ENCODE data around the gene CNTN6.
A peak's percentile ranks its signal among the peaks of the same experiment; 100 is the strongest.

Gene CNTN6
- long read RNA-seq, donor 1: 0 reads
- long read RNA-seq, donor 2: 0 reads
- long read RNA-seq, donor 3: 0 reads
- long read RNA-seq, donor 4, partial matches to known transcripts: 0 of 1 reads
- long read RNA-seq, donor 4, other reads (novel, unspliced or antisense): 0 of 1 reads
- long read RNA-seq, donor 5: 0 reads
- long read RNA-seq, donor 6: 0 reads
- long read RNA-seq, donor 7: 0 reads
- long read RNA-seq, donor 8, partial matches to known transcripts: 5 of 5 reads
- long read RNA-seq, donor 8, other reads (novel, unspliced or antisense): 0 of 5 reads

- peak; percentile 27 for DNase-seq
Observed at GRCh38 chr3:1092771-1093170, at the start of gene CNTN6. TSS of gene CNTN6 (plus strand) at chr3:1093024. CDS start at chr3:1148009, 54,985 bp downstream.

DNA sequence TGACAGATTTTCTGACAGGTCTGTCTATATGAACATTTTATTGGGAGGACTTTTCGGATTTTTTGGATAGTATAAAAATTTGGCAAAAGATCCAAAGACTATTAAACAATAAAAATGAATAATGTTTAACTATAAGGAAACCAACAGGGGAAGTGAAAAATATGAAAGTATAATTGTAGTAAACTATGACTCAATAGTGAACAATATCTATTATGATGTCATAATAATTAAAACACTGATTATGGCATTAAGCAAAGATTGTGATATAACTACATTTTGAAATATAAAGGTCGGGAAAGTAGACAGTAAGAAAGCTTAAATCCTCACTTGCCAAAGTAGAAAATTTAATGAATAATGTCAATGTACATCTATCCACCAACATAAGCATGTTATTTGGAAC, 44.3 kb upstream of the CNTN6 start:
- no peak for DNase-seq

DNA sequence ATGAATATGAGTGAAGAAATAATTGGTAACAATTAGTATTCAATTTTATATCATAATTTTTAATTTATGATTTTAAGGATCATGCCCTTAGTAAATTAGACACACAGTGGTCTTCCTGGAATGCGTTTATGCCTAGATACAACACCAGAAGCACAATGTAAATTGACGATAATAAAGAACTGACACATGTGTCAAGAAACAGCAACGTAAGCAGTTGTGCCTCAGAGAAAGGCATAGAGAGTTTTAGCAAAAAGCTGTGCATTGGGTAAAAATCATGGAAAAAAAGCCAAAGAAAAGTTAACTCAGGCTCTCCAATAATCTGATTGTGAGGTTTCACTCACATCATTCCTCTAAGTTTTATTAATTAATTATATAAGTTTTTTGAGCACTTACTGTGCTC, 37.0 kb upstream of the CNTN6 start:
- no peak for DNase-seq

DNA sequence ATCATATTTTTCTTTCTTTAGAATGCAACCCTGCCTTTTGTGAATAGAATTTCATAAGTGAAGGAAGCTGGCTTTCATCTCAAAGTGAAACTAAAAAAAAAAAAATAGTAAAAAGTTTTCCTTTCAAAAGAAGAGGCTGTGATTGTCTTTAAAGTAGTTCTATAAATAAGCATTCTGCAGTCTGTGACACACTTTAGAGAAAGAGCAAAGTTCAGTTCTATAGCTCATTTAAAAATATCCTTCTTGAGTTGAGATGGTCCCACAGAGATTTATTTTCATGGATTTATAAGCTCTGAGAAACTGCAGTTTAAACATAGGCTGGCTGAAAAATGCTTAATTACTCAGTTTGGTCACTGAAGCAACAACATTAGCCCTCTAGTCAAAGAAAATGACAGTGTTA, 36.1 kb upstream of the CNTN6 start:
- DNase-seq: no peak

DNA sequence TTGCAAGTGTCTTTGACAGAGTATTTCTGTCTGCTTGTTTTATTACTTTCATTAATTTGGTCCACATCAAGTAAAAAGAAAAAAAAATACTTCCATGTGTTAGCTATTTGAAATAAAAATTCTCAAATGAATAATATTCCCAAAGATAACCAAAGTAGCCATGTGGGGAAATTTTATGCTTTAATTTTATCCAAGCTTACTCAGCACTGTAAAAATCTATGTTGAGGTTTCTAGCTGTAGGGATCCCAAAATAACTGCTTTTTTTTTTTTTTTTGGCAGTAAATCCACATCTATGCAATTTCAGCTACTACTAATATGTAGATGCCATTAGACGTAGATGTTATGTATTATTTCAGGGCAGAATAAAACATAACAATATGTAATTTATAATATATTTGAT, 35.4 kb upstream of the CNTN6 start:
- DNase-seq: no peak

- no peak for DNase-seq
Observed at GRCh38 chr3:1068985-1069384, 23.8 kb upstream of the CNTN6 start.

DNA sequence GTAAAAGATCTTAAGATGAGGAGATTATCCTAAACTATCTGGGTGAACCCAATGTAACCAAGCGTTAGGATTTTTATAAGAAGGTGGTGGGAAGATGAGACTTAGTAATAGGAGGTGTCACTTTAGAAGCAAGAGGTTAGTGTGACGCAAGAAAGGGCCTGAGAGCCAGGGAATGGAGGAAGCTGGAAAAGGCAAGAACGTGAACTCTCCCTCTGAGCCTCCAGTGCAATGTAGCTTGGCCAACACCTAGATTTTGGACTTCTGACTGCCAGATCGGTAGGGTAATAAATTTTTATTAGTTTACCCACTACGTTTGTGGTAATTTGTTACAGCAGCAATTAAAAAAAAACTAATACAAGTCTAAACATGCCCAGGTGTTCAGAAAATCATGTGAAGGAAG, 20.8 kb upstream of the CNTN6 start:
- DNase-seq: no peak

- no peak for DNase-seq
Observed at GRCh38 chr3:1079662-1080061, 13.2 kb upstream of the CNTN6 start.

- peak; percentile 21 for DNase-seq
Observed at GRCh38 chr3:1082108-1082507, 10.7 kb upstream of the CNTN6 start.

DNA sequence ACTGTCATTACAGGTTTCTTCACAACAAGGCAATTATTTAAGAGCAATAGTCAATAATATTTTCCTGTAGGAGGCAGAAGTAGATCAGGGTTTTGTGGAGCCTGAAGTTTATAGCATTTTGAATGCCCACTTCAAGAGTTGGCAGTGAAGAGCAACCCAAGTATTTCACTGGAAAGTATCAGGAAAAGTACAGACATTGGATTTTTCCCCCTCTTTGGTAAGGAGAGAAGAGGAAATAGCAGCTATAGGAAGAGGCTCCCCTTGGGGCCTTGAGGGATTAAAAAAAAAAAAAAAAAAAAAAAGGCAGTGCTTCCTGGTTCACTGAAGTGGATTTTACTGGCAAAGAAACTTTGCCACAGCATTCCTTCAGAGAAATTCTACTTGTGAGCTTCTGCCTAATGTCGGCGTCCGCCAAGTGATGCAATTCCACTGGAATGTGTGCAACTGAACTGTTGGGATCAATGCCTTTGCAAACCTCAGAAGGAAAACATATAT, 5.7 kb upstream of the CNTN6 start:
- DNase-seq: peak; percentile 23

- no peak for DNase-seq
Observed at GRCh38 chr3:1088503-1088902, 4.3 kb upstream of the CNTN6 start.

GRCh38 chr3:1091286-1091685, 1.5 kb upstream of the CNTN6 start:
- DNase-seq: no peak

- no peak for DNase-seq
Observed at GRCh38 chr3:1092061-1092460, 763 bp upstream of the CNTN6 start.

- no peak for DNase-seq
Observed at GRCh38 chr3:1093217-1093616, 393 bp downstream of the CNTN6 start.

GRCh38 chr3:1103525-1103924, 10.7 kb downstream of the CNTN6 start:
- DNase-seq: no peak

DNA sequence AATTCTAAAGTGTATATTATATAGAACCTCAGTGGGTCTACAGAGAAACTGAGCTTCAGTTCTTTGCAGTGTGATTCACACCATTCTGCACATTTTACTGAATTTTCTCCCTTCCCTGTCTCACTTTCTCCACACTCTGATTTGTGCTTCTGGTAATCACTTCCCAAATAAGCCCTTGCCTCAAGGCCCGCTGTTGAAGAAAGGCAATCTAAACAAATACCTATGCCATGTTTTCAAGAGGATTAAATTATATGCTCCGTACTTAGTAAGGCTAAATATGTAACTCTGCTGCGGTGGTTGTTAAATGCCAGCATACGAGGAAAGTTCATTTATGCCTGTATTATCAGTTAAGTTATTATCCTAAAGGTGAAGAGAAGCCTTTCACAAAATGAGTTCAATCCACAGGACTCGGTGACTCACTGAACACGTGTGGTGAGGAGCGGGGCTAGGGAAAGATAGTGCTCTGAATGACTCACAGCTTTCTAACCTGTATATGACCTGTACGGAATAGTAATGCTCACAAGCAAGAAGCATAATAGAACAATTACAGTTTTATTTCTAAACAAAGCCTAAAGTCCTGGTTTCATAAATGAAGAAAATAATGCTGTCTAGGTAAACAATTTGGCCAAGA, 25.1 kb downstream of the CNTN6 start:
- DNase-seq: no peak

DNA sequence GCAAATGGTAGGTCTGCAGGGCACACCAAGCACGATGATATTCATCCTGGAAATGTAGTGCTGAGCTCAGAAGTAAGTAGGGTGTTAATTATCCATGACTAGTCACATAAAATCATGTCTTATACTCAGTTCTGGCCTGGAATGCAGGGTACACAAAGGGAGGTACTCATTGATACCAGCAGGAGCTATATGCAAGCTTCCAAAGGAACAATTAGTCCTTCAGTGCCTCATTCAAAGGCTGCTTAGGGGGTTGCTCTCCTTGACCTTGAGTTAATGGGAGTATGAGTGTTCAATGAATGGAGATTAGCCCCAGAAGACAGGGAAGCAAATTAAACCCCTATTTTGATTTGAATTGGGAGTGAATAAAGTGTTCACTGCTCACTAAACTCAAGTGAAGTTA, 38.3 kb downstream of the CNTN6 start:
- no peak for DNase-seq

DNA sequence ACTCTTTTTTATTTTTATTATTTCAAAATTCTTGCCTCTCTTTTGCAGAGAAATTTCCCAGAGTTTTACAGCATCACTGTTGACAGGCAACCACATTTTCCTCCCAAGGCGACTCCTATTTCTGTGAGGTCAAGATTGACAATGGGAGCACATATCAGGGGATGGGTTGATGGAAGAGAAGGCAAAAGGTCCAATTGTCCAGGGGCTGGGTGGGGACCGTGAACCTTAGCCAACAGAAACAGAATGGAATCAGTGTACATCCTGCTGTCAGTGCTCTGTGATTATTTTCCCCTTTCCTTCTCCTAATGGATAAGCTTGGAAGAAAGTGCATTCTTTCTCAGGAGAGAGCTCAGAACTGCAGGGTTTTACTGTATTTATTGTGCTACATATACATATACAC, 42.4 kb downstream of the CNTN6 start:
- DNase-seq: no peak

DNA sequence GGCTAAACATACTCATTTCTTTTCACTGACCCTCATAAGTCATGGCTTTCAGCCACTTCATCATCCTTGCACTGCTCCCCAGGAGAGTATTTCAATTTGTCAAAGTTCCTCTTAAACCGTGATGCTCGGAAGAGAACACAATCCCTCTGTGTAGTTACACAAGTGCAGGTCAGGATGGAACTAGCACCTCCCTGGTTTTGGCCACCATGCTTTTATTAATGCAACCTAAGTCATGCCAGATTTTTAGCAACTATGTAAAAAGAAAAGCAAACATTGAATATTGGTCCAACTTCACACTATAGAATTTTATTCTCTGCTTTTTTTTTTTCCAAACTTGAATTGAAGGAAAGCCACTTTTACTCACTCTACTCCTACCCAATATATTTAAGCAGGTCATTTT, 45.2 kb downstream of the CNTN6 start:
- DNase-seq: no peak

DNA sequence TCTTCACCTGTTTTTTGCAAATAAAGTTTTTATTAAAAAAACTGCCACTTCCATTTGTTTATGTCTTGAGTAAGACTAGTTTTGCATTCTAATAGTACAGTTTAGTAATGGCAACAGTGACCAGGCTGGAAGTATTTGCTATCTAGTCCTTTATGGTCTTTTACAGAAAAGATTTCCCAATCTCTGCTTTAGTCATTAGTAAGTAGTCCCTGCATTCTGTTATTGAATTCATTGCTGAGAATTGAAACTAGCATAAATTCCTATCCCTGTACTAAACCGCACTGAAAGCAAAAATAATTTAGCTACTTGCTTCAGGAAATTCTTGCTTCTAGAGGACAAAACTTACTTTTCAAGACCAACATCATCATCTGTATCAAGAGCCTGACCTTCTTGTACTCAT, 46.2 kb downstream of the CNTN6 start:
- no peak for DNase-seq

DNA sequence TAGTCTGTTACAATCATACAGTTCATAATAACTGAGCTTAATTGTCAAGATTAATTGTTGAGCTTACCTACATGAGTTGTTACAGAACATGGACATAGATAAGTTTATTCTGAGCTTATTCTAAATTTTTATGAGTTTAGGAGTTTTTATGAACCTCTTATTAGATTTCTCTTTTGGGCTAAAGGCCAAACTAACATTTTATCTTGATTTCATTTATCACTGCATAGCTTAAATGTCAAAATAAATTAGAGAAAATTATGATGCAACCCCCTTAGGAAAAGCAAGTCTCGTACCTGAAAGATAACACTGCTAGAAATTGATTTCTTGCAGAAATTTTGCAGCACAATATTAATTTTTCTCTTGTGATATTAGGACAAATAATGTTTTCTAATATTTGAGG, 54.5 kb downstream of the CNTN6 start:
- DNase-seq: no peak

DNA sequence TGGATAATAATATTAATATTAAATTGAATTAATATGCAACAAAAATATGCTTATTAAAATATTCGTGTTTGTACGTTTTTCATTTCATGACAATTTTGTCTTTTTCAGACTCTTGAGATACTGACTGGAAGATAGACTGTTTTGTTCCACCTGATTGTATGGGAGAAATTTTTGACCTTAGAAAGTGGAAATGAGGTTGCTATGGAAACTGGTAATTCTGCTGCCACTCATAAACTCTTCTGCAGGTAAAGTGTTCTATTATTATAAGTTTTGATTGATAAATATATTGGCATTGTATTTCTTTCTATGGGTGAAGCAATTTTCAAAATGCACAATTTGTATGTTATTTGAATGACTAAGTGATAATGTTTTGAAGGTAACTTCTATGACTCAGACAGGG, 55.0 kb downstream of the CNTN6 start:
- no peak for DNase-seq

DNA sequence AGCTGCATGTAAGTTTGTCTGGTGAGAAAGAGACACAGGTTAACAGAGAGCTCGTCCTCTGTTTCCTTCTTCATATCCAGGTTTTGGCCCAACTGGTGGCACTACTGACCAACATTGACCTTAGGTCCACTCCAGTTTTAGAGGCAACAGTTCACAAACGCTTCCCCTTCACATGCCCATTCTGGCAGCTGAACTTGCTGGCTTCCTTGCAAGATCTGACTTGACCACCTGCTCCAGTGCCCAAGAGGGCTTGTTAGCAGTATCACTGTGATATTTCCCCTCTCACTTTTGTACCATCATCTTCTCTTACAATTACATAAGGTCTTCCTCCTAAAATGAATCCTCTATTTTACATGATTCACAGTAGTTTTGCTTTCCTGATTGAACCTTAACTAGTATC, 71.3 kb downstream of the CNTN6 start:
- no peak for DNase-seq

- no peak for DNase-seq
Observed at GRCh38 chr3:1171320-1171719, 78.5 kb downstream of the CNTN6 start.

Data from right kidney (tissue), 9 donors.